Calu3 (cell line): ENCODE results near the gene INSYN2B. TPM values are rescaled to one million over a fixed set of nuclear protein-coding genes. Genes with fewer than 3 reads are reported as not detected.

Experiments used
- BruUV-seq: library from RNA; stranded (reverse); fragments of 400-500 nt; replicated peaks from 2 replicates; lab custom pipeline; 2021; lab: Mats Ljungman, UMichigan
- CTCF ChIA-PET: fragments of 300-600 bp; sonication (Branson Sonifier 250); formaldehyde crosslinking; loops from one replicate; lab custom pipeline; 2022; ENCODE audit warnings: antibody characterized with exemption; lab: Charles Lee
- DNase-seq: peaks from one replicate; pipeline ENCODE4 v3.0.0; 2022
- H3K27ac Mint-ChIP-seq: one replicate; pipeline ENCODE4 v1.8.0; 2022; ENCODE audit warnings: mixed read lengths; ENCODE audit not compliant: unreplicated experiment
- H3K27me3 Mint-ChIP-seq: one replicate; pipeline ENCODE4 v1.8.0; 2022; ENCODE audit warnings: mixed read lengths; ENCODE audit not compliant: unreplicated experiment
- H3K36me3 Mint-ChIP-seq: one replicate; pipeline ENCODE4 v1.8.0; 2022; ENCODE audit warnings: mild to moderate bottlenecking, moderate library complexity, mixed read lengths; ENCODE audit not compliant: insufficient read depth, unreplicated experiment
- H3K4me1 Mint-ChIP-seq: one replicate; pipeline ENCODE4 v1.8.0; 2022; ENCODE audit warnings: mild to moderate bottlenecking, low read depth, mixed read lengths; ENCODE audit not compliant: unreplicated experiment
- H3K4me3 Mint-ChIP-seq: one replicate; pipeline ENCODE4 v1.8.0; 2022; ENCODE audit warnings: mild to moderate bottlenecking, low read depth, moderate library complexity, mixed read lengths; ENCODE audit not compliant: unreplicated experiment
- H3K9me3 Mint-ChIP-seq: one replicate; pipeline ENCODE4 v1.8.0; 2022; ENCODE audit warnings: low read depth, mixed read lengths; ENCODE audit not compliant: unreplicated experiment
- CTCF ChIP-seq: fragments of 200-600 bp; IDR thresholded peaks from one replicate; pipeline ENCODE4 v1.8.0; 2022; ENCODE audit warnings: antibody characterized with exemption; ENCODE audit not compliant: unreplicated experiment
- intact Hi-C: fragments of 100-400 bp; cut with micrococcal nuclease; formaldehyde crosslinking; loops from one replicate; pipeline ENCODE4 v1.10.0; 2022; ENCODE audit not compliant: unreplicated experiment
- total RNA-seq: library from RNA; stranded (reverse); gene quantifications from 2 replicates; pipeline ENCODE4 v1.2.3, GENCODE V29; 2022

Gene INSYN2B
- total RNA-seq, 1 experiment from 2014 or later = not detected

DNA sequence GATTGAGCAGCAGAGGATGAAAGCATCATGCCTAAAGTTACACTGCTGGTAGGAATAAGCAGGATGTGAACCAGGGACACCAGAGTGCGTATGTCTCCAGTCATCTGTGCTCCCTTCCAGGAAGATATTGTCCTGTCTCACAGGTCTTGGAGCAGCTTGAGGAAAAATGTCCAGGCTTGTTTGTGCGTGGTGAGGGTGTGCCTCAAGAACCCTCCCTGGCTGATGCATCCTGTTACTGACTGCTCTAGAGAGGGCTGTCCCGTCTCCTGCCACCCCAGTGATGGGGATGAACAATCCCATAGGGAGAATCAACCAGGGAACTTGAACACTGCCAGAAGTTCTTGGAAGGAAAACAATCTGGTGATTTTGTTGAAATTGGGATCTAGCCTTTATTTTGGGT lies 132.0 kb downstream of the INSYN2B start:
- no peak overlapping the region for H3K4me3 Mint-ChIP-seq
- H3K27ac Mint-ChIP-seq = no peak overlapping the region
- no peak for DNase-seq
- no TSS peak for BruUV-seq
- intact Hi-C loops = no loop called here
- peaks cover 43% of the 10 kb centered on the region for H3K27me3 Mint-ChIP-seq
- CTCF ChIA-PET = no interaction called here
- peaks cover 7% of the 10 kb centered on the region for H3K9me3 Mint-ChIP-seq
- H3K4me1 Mint-ChIP-seq = no peaks in the 10 kb centered on the region
- TF ChIP-seq CTCF = no peak
- H3K36me3 Mint-ChIP-seq = no peaks in the 10 kb centered on the region

DNA sequence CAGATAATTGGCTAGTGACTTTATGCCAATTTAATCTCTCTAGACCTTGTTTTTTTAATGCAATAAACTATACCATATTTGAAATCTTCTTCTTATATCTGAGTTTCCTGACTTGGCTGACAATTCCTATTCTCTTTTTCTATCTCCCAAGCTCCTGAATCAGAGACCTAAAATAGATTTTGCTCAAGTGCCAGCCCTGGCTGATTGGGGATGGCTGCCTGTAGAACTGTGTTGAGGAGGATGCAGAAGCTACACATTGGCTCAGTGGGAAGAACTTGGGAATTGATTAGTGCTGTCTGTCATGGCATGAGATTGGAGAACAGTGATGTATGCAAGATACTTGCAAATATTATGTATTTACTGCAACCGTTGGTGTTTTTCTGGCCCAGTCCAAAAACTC lies 132.8 kb downstream of the INSYN2B start:
- Mint-ChIP-seq H3K4me3 (no peak overlapping the region), H3K27ac (no peak overlapping the region), H3K9me3 (peaks cover 7% of the 10 kb centered on the region), H3K36me3 (no peaks in the 10 kb centered on the region), H3K27me3 (peaks cover 51% of the 10 kb centered on the region), H3K4me1 (no peaks in the 10 kb centered on the region)
- no TSS peak for BruUV-seq
- intact Hi-C loops = no loop called here
- TF ChIP-seq CTCF = no peak
- CTCF ChIA-PET = no interaction called here
- no peak for DNase-seq

DNA sequence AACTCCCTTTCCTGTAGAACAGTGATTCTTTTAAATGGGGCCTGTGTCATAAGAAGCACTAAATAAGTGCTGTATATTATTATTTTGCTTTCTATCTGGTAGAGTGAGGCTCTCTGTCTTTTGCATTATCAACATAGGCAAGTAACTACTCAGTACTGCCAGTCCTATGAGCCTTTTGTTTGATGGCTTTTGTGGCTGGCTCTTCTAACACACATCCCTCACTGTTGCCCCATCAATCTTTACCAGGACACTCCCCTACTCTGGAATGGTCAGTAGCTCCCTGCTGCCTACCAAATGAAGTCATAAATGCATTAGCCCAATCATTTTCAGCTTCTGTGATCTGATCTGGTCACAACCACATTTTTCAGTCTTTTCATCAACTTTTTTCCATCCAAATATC lies 137.6 kb downstream of the INSYN2B start:
- H3K27ac Mint-ChIP-seq = no peak overlapping the region

DNA sequence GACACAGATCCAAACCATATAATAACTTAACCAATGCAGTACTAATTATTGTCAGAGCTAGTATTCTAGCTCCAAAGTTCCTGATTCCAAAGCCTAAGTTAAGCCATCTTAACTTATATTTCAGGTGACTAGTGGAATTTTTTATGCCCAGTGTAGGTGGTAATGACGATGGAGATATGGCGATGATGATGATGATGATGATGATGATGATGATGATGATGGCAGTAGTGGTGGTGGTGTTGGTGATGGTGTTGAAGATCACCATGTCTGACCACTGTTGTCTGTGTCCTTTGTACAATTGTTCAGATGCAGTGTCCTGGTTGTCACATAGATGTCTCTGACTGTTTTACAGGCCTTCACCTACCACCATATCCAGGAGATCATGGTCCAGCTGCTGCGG lies 139.9 kb downstream of the INSYN2B start:
- Mint-ChIP-seq H3K27ac (no peak overlapping the region), H3K9me3 (peaks cover 2% of the 10 kb centered on the region), H3K4me3 (no peak overlapping the region), H3K36me3 (no peaks in the 10 kb centered on the region), H3K4me1 (no peaks in the 10 kb centered on the region), H3K27me3 (peaks cover 42% of the 10 kb centered on the region)
- CTCF ChIA-PET = no interaction called here
- DNase-seq = no peak
- no peak for TF ChIP-seq CTCF
- intact Hi-C loops = no loop called here
- BruUV-seq = no TSS peak

More for the DNA sequence above, 137.6 kb downstream of the INSYN2B start:
- H3K4me1 Mint-ChIP-seq = no peaks in the 10 kb centered on the region
- no peak for TF ChIP-seq CTCF
- H3K9me3 Mint-ChIP-seq = peaks cover 2% of the 10 kb centered on the region
- no peaks in the 10 kb centered on the region for H3K36me3 Mint-ChIP-seq
- CTCF ChIA-PET = no interaction called here
- peaks cover 48% of the 10 kb centered on the region for H3K27me3 Mint-ChIP-seq
- BruUV-seq = no TSS peak
- H3K4me3 Mint-ChIP-seq = no peak overlapping the region
- DNase-seq = no peak
- intact Hi-C loops = no loop called here
